Thyroid gland (tissue), 4 donors: ENCODE measurements around the gene ACSBG1. TPM values are rescaled to one million over a fixed set of nuclear protein-coding genes. Genes with fewer than 3 reads are reported as not detected.

Source experiments
- DNase-seq, 2 donors: peaks; one replicate each; pipeline ENCODE4 v3.0.0-alpha.2; 2019
- H3K27ac ChIP-seq, 3 donors: fragments of 200-600 bp; sonication (generic); 1 replicate in 2 of 3; 2 replicates in 1 of 3; pipeline ENCODE4 v1.5.1; 2016 to 2019; ENCODE audit warnings: mild to moderate bottlenecking in 1 of 3, moderate library complexity in 1 of 3
- H3K27me3 ChIP-seq: fragments of 200-600 bp; sonication (generic); one replicate; pipeline ENCODE4 v1.5.1; 2019
- H3K36me3 ChIP-seq, 2 donors: fragments of 200-600 bp; sonication (generic); one replicate each; pipeline ENCODE4 v1.5.1; 2016 to 2019
- H3K4me1 ChIP-seq, 2 donors: fragments of 200-600 bp; sonication (generic); one replicate each; pipeline ENCODE4 v1.5.1; 2017 to 2019
- H3K4me3 ChIP-seq, 3 donors: fragments of 200-600 bp; sonication (generic); replicated peaks in 1 of 3; 1 replicate in 2 of 3; 2 replicates in 1 of 3; pipeline ENCODE4 v1.5.1; 2016; ENCODE audit warnings: mild to moderate bottlenecking in 1 of 3
- H3K9me3 ChIP-seq: fragments of 200-600 bp; sonication (generic); one replicate; pipeline ENCODE4 v1.5.1; 2017
- POLR2A ChIP-seq, 2 donors: fragments of 450-650 bp; IDR thresholded peaks; one replicate each; pipeline ENCODE4 v1.6.1; 2017; ENCODE audit warnings: antibody characterized with exemption in 2 of 2, mild to moderate bottlenecking in 2 of 2, moderate library complexity in 1 of 2
- WGBS, 2 donors: methylation state at CpG; one replicate each; pipeline ENCODE4 v1.1.5; 2017; 5-methylcytosine and 5-hydroxymethylcytosine counted together
- intact Hi-C: fragments of 100-400 bp; cut with DNase I; formaldehyde crosslinking; loops from one replicate; pipeline ENCODE4 v1.15.1; 2023
- total RNA-seq, 4 donors: library from RNA; depleted of rRNA; stranded (reverse); fragments of >200 nt; gene quantifications; one replicate each; pipeline ENCODE4 v1.2.3, GENCODE V29; 2016
- TF ChIP-seq, protein P1 (sequence below), 6 experiments: fragments of 200-600 bp in 3 of 6; fragments of 450-650 bp in 3 of 6; sonication (generic) in 3 of 6; IDR thresholded peaks; one replicate each; pipeline ENCODE4 v1.5.1; 2016 to 2019; ENCODE audit warnings: antibody characterized with exemption in 6 of 6, mild to moderate bottlenecking in 2 of 6, inconsistent platforms in 1 of 6, moderate library complexity in 1 of 6

Gene ACSBG1
- total RNA-seq, 4 donors from 2014 or later, result not detected

DNA sequence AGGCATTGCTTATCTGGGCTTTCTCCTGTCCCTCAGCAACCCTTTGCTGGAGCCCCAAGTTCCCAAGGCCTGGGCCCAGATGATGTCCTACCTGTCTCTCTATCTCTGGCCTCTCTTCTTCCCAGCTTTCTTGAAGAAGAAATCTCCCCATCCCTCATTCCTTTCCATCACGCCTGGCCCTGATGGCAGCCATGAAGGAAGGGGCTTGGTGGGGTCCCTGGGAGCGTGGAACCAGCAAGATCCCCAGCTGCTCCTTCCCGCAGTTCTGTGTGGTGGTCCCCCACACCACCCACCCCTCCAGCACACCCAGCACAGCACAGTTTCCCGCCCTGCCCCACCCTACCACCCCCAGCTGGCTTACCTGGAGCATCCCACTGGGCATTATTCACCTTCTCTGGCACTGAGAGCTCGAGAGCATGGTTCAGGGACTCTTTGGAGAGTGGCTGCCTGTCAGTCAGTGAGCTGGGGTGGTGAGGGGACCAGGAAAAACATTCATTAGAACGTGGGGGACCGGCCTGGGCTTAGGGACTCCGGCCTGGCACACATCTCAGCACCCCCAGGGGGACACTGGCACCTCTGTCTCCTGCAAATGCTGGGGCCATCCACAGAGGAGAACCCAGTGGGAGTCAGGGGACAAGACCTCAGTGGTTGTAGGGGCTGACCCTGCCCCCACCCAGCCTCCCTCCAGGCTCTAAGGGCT lies 26.6 kb downstream of the ACSBG1 start:
- no peaks in the 10 kb centered on the region for H3K27me3 ChIP-seq
- WGBS, 2 donors, result 90% methylated on average over 7 to 8 of the region's 8 CpGs
- no peak for DNase-seq
- H3K4me3 ChIP-seq, result no peak overlapping the region
- H3K4me1 ChIP-seq, result peaks cover 12 to 26% of the 10 kb centered on the region in 2 donors
- intact Hi-C loops, result no loop called here
- TF ChIP-seq, protein P1, sequence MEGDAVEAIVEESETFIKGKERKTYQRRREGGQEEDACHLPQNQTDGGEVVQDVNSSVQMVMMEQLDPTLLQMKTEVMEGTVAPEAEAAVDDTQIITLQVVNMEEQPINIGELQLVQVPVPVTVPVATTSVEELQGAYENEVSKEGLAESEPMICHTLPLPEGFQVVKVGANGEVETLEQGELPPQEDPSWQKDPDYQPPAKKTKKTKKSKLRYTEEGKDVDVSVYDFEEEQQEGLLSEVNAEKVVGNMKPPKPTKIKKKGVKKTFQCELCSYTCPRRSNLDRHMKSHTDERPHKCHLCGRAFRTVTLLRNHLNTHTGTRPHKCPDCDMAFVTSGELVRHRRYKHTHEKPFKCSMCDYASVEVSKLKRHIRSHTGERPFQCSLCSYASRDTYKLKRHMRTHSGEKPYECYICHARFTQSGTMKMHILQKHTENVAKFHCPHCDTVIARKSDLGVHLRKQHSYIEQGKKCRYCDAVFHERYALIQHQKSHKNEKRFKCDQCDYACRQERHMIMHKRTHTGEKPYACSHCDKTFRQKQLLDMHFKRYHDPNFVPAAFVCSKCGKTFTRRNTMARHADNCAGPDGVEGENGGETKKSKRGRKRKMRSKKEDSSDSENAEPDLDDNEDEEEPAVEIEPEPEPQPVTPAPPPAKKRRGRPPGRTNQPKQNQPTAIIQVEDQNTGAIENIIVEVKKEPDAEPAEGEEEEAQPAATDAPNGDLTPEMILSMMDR (IDR thresholded peaks at IDR 0.05), result no peak
- H3K36me3 ChIP-seq, result no peaks in the 10 kb centered on the region
- no peak overlapping the region for H3K27ac ChIP-seq
- no peaks in the 10 kb centered on the region for H3K9me3 ChIP-seq

DNA sequence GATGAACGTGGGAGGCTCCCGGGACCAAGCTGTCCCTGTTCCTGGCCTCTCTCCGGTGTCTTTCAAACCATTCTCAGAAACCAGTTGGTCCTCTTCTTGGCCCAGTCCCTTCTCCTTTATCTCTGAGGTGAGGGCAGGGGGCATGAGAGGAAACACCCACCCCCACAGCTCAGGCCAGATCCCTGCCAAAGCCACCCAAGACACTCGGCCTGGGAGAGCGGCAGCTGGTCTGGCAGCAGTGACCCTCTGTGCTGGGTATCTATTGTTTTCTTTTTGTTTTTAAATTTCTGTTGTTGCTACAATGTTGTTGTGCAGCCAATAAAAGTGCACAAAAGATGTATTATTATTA lies 27.3 kb downstream of the ACSBG1 start:
- intact Hi-C loops, result no loop called here
- H3K27me3 ChIP-seq, result no peaks in the 10 kb centered on the region
- H3K4me3 ChIP-seq, result no peak overlapping the region
- no peaks in the 10 kb centered on the region for H3K36me3 ChIP-seq
- no peak overlapping the region for H3K27ac ChIP-seq
- H3K9me3 ChIP-seq, result no peaks in the 10 kb centered on the region
- TF ChIP-seq, protein P1 (IDR thresholded peaks at IDR 0.05), result no peak
- TF ChIP-seq POLR2A (IDR thresholded peaks at IDR 0.05), result no peak
- DNase-seq, result no peak
- peaks cover 12 to 22% of the 10 kb centered on the region in 2 donors for H3K4me1 ChIP-seq
- WGBS, 2 donors, result 95 to 97% methylated on average over 5 of the region's 5 CpGs

DNA sequence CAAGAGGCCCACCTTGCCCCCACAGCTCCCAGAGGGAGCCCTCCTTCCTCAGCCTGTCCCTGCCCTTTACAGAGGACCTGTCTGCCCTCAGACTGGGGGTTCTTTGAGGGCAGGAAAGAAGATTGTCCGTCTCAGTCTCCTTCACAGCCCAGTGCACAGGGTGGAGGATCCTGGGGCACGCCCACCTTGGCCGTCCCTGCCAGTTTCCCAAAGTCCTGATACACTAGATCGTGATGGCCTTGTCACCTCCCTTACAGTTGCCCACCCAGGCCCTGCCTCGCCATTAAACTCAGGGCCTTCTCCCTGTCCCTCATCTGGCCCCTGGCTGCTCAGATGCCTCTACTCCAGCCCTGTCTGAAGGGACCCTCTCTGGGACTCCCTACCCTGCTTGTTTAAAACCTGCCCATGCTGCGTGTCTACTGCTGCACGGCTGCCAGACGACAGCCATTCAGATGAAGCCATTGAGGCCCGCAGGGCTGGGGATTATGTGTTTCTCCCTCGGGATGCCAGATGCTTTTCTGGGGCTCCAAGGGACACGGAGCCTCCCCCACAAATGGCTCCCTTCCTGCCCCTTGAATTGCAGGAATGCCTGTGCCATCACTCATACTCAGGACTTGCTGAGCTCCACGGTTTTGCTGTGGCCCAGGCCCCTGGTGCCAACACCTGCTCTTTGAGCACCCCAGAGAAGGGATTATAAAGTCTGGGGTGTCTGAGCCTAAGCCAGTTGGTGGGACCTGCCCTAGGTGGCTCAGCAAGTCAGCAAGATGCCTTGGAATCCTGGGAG lies 27.8 kb downstream of the ACSBG1 start:
- H3K9me3 ChIP-seq, result no peaks in the 10 kb centered on the region
- no peak overlapping the region for H3K27ac ChIP-seq
- intact Hi-C loops, result no loop called here
- no peak for TF ChIP-seq POLR2A (IDR thresholded peaks at IDR 0.05)
- TF ChIP-seq, protein P1 (IDR thresholded peaks at IDR 0.05), result no peak
- H3K36me3 ChIP-seq, result no peaks in the 10 kb centered on the region
- H3K4me1 ChIP-seq, result peaks cover 12 to 22% of the 10 kb centered on the region in 2 donors
- 85% methylated on average over 9 to 12 of the region's 12 CpGs for WGBS, 2 donors
- DNase-seq, result no peak
- H3K4me3 ChIP-seq, result no peak overlapping the region
- no peaks in the 10 kb centered on the region for H3K27me3 ChIP-seq

DNA sequence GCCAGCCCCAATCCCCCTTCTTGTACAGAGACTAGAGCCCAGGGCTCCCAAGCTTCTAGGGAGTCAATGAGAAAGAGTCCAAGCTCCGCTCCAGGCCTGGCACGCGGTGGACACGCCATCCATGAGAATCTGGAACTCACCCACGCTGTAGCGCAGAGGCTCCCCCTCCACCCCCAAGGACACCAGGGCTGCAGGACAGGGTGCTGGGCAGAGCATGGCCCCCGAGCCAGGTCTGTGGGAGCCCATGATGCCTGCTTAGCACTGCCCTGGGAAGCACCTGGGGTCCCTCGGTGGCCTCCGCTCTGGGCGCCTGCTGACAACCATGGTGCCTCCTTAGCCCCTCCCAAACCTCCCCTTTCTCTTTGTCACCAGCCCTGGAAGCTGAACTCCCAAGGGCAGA lies 28.5 kb downstream of the ACSBG1 start:
- DNase-seq, result no peak
- Histone ChIP-seq H3K9me3 (no peaks in the 10 kb centered on the region), H3K4me1 (peaks cover 11 to 22% of the 10 kb centered on the region in 2 donors), H3K36me3 (no peaks in the 10 kb centered on the region), H3K27ac (no peak overlapping the region), H3K4me3 (no peak overlapping the region), H3K27me3 (no peaks in the 10 kb centered on the region)
- intact Hi-C loops, result no loop called here
- TF ChIP-seq POLR2A (IDR thresholded peaks at IDR 0.05), result no peak
- TF ChIP-seq, protein P1 (IDR thresholded peaks at IDR 0.05), result no peak
- 95% methylated on average over 9 to 10 of the region's 10 CpGs for whole genome bisulfite sequencing, 2 donors

DNA sequence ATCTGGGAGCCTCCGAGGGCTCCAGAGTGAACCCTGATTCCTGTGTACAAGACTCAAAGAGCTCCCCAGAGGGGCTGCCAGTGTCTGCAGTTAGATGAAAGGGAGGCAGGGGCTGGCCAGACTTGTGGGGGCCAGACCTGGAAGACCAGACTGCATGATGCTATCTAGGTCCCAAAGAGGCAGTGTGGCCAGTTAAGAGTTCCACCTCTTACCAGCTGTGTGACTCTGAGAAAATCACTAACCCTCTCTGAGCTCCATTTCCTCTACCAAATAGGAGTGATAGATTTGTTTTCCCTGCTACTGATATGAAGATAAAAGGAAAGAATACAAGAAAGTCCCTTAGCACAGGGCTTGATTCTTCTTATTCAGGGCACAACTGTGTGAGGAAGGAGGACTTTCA lies 29.0 kb downstream of the ACSBG1 start:
- H3K9me3 ChIP-seq, result no peaks in the 10 kb centered on the region
- TF ChIP-seq, protein P1 (IDR thresholded peaks at IDR 0.05), result no peak
- TF ChIP-seq POLR2A (IDR thresholded peaks at IDR 0.05), result no peak
- H3K4me3 ChIP-seq, result no peak overlapping the region
- no peaks in the 10 kb centered on the region for H3K36me3 ChIP-seq
- H3K27me3 ChIP-seq, result no peaks in the 10 kb centered on the region
- H3K4me1 ChIP-seq, result peaks cover 6 to 17% of the 10 kb centered on the region in 2 donors
- DNase-seq, result no peak
- H3K27ac ChIP-seq, result no peak overlapping the region
- 83% methylated on average over 1 of the region's 1 CpG; no CpG with 5 or more reads in 1 of the 2 donors for WGBS, 2 donors
- intact Hi-C loops, result no loop called here
